Choroid plexus epithelial cell (primary cell): Measurements from ENCODE around the gene MRPS34.

Source experiments
- DNase-seq: peaks from one replicate; pipeline ENCODE4 v3.0.0-alpha.2; 2010; ENCODE audit warnings: low read depth
- H3K4me3 ChIP-seq: 2 replicates; pipeline ENCODE4 v1.5.1; 2011; ENCODE audit warnings: low read depth, mild to moderate bottlenecking, control low read depth, low read length, moderate library complexity
- CTCF ChIP-seq: conservative IDR thresholded peaks from 2 replicates; pipeline ENCODE4 v1.5.1; 2011; ENCODE audit warnings: low read depth, mild to moderate bottlenecking, control low read depth, inconsistent platforms, low read length, moderate library complexity

Gene MRPS34

GRCh38 chr16:1781758-1782407 is 8.9 kb upstream of the MRPS34 start:
- peak overlapping the region; percentile 76 for H3K4me3 ChIP-seq
- peak; percentile 38 for TF ChIP-seq CTCF
- DNase-seq = peak; percentile 46

- peak overlapping the region; percentile 76 for H3K4me3 ChIP-seq
- no peak for DNase-seq
- TF ChIP-seq CTCF = no peak
These were observed 8.3 kb upstream of the MRPS34 start for GRCh38 chr16:1781254-1781653.

GRCh38 chr16:1780677-1781072 is 7.7 kb upstream of the MRPS34 start:
- H3K4me3 ChIP-seq = no peak overlapping the region
- no peak for DNase-seq
- no peak for TF ChIP-seq CTCF

GRCh38 chr16:1779741-1780676 is 7.1 kb upstream of the MRPS34 start:
- no peak for TF ChIP-seq CTCF

GRCh38 chr16:1779234-1779701 is 6.3 kb upstream of the MRPS34 start:
- H3K4me3 ChIP-seq = no peak overlapping the region
- no peak for DNase-seq
- no peak for TF ChIP-seq CTCF

More at GRCh38 chr16:1779741-1780676, 7.1 kb upstream of the MRPS34 start:
- DNase-seq = no peak
- H3K4me3 ChIP-seq = no peak overlapping the region

GRCh38 chr16:1778200-1779179 is 5.6 kb upstream of the MRPS34 start:
- TF ChIP-seq CTCF = no peak
- DNase-seq = peak; percentile 88
- H3K4me3 ChIP-seq = no peak overlapping the region
